HepG2 (cell line): ENCODE data around the gene LUM. TPM values are rescaled to one million over a fixed set of nuclear protein-coding genes. Genes with fewer than 3 reads are reported as not detected.

Experiments used
- CBX1 ChIP-seq: IDR thresholded peaks from one replicate; pipeline ENCODE4 v1.6.1; 2016; ENCODE audit warnings: antibody characterized with exemption, low read depth
- HOMEZ ChIP-seq: IDR thresholded peaks from 2 replicates; pipeline ENCODE4 v1.6.1; 2016; ENCODE audit warnings: low read depth
- polyA plus RNA-seq, 8 experiments: library from polyadenylated mRNA; depleted of rRNA in 3 of 8; stranded (reverse) in 7 of 8; unstranded in 1 of 8; fragments of >200 nt; fragmentation: Illumina TruSeq in 4 of 8; extraction: Trizol in 4 of 8; gene quantifications; 2 replicates each; pipeline versions ENCODE4 v1.2.1 to v1.2.3, GENCODE V29; 2011 to 2016; ENCODE audit warnings: low read depth in 4 of 8, missing spikeins in 1 of 8, mixed read lengths in 1 of 8; ENCODE audit not compliant: insufficient read depth in 1 of 8
- total RNA-seq, 5 experiments: library from RNA; depleted of rRNA; stranded (reverse); fragments of >200 nt; fragmentation: Illumina TruSeq; extraction: Trizol; gene quantifications; 2 replicates each; pipeline ENCODE4 v1.2.3, GENCODE V29; 2016; ENCODE audit warnings: low read depth in 1 of 5
- TF ChIP-seq, protein P1 (sequence below): IDR thresholded peaks from 2 replicates; pipeline ENCODE4 v1.6.1; 2012; ENCODE audit warnings: low read length, improper control_type of control experiment
- TF ChIP-seq, protein P2 (sequence below), 2 experiments: IDR thresholded peaks; 2 replicates each; pipeline ENCODE4 v1.6.1; 2011 to 2012; ENCODE audit warnings: low read length in 2 of 2, borderline replicate concordance in 1 of 2, low read depth in 1 of 2, mild to moderate bottlenecking in 1 of 2, moderate library complexity in 1 of 2

The LUM gene
- total and polyA plus RNA-seq, 2 of the 13 experiments (the other 11 are each of a cell fraction or from before 2014, with no cell fraction given): not detected

- TF ChIP-seq, protein P1, sequence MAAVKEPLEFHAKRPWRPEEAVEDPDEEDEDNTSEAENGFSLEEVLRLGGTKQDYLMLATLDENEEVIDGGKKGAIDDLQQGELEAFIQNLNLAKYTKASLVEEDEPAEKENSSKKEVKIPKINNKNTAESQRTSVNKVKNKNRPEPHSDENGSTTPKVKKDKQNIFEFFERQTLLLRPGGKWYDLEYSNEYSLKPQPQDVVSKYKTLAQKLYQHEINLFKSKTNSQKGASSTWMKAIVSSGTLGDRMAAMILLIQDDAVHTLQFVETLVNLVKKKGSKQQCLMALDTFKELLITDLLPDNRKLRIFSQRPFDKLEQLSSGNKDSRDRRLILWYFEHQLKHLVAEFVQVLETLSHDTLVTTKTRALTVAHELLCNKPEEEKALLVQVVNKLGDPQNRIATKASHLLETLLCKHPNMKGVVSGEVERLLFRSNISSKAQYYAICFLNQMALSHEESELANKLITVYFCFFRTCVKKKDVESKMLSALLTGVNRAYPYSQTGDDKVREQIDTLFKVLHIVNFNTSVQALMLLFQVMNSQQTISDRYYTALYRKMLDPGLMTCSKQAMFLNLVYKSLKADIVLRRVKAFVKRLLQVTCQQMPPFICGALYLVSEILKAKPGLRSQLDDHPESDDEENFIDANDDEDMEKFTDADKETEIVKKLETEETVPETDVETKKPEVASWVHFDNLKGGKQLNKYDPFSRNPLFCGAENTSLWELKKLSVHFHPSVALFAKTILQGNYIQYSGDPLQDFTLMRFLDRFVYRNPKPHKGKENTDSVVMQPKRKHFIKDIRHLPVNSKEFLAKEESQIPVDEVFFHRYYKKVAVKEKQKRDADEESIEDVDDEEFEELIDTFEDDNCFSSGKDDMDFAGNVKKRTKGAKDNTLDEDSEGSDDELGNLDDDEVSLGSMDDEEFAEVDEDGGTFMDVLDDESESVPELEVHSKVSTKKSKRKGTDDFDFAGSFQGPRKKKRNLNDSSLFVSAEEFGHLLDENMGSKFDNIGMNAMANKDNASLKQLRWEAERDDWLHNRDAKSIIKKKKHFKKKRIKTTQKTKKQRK: no peak
- no peak for TF ChIP-seq HOMEZ (CRISPR knock-in tag)
- TF ChIP-seq CBX1: no peak
- TF ChIP-seq, protein P2, sequence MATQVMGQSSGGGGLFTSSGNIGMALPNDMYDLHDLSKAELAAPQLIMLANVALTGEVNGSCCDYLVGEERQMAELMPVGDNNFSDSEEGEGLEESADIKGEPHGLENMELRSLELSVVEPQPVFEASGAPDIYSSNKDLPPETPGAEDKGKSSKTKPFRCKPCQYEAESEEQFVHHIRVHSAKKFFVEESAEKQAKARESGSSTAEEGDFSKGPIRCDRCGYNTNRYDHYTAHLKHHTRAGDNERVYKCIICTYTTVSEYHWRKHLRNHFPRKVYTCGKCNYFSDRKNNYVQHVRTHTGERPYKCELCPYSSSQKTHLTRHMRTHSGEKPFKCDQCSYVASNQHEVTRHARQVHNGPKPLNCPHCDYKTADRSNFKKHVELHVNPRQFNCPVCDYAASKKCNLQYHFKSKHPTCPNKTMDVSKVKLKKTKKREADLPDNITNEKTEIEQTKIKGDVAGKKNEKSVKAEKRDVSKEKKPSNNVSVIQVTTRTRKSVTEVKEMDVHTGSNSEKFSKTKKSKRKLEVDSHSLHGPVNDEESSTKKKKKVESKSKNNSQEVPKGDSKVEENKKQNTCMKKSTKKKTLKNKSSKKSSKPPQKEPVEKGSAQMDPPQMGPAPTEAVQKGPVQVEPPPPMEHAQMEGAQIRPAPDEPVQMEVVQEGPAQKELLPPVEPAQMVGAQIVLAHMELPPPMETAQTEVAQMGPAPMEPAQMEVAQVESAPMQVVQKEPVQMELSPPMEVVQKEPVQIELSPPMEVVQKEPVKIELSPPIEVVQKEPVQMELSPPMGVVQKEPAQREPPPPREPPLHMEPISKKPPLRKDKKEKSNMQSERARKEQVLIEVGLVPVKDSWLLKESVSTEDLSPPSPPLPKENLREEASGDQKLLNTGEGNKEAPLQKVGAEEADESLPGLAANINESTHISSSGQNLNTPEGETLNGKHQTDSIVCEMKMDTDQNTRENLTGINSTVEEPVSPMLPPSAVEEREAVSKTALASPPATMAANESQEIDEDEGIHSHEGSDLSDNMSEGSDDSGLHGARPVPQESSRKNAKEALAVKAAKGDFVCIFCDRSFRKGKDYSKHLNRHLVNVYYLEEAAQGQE (IDR thresholded peaks at IDR 0.05; ENCODE audit: borderline replicate concordance in 1 of 2, low read depth in 1 of 2, low read length in 2 of 2): no peak
Observed at GRCh38 chr12:91123236-91123916, 12.1 kb upstream of the LUM start (continued).
